B cell (primary cell): ENCODE data around the gene B3GNT7. TPM values are rescaled to one million over a fixed set of nuclear protein-coding genes. Genes with fewer than 3 reads are reported as not detected.

Source experiments
- ATAC-seq: fragments of 200-7000 bp; cut with Tn5 transposase; one replicate; pipeline ENCODE4 v1.10.0; 2021; ENCODE audit warnings: low read depth, mild to moderate bottlenecking, moderate number of reproducible peaks, moderate library complexity
- CTCF ChIA-PET: fragments of 350-600 bp; sonication (Branson Sonifier 250); formaldehyde crosslinking; loops from one replicate; lab custom pipeline; 2021; ENCODE audit warnings: antibody characterized with exemption, inconsistent platforms; lab: Charles Lee
- POLR2A ChIA-PET: fragments of 350-600 bp; sonication (Branson Sonifier 250); formaldehyde crosslinking; loops from one replicate; lab custom pipeline; 2021; ENCODE audit warnings: antibody characterized with exemption; lab: Charles Lee
- DNase-seq: peaks from one replicate; pipeline ENCODE4 v3.0.0; 2013
- H2AFZ ChIP-seq: 2 replicates; pipeline ENCODE4 v1.6.1; 2012; ENCODE audit warnings: mild to moderate bottlenecking, low read depth, low read length; ENCODE audit not compliant: insufficient read depth, poor library complexity, severe bottlenecking
- H3K27ac ChIP-seq, 2 donors: 1 replicate in 1 of 2; 2 replicates in 1 of 2; pipeline ENCODE4 v1.5.1; 2012 to 2013; ENCODE audit warnings: low read length in 2 of 2, mild to moderate bottlenecking in 2 of 2, moderate library complexity in 1 of 2
- H3K27me3 ChIP-seq, 4 experiments: fragments of 200-600 bp in 1 of 4; sonication (generic) in 1 of 4; replicated peaks in 1 of 4; 1 replicate in 2 of 4; 2 replicates in 2 of 4; pipeline versions ENCODE4 v1.6.1 to v1.7.0; 2013 to 2016; ENCODE audit warnings: low read length in 3 of 4, mild to moderate bottlenecking in 2 of 4, mixed read lengths in 1 of 4, moderate library complexity in 1 of 4; ENCODE audit not compliant: insufficient read depth in 4 of 4, control insufficient read depth in 3 of 4; ENCODE audit errors: control extremely low read depth in 1 of 4
- H3K36me3 ChIP-seq, 2 experiments: replicated peaks in 1 of 2; 1 replicate in 1 of 2; 2 replicates in 1 of 2; pipeline versions ENCODE4 v1.6.1 to v1.7.1; 2013; ENCODE audit warnings: low read length in 1 of 2; ENCODE audit not compliant: insufficient read depth in 2 of 2, control insufficient read depth in 1 of 2; ENCODE audit errors: control extremely low read depth in 1 of 2, extremely low read depth in 1 of 2
- H3K4me1 ChIP-seq, 2 donors: fragments of 200-600 bp in 1 of 2; sonication (generic) in 1 of 2; 1 replicate in 1 of 2; 2 replicates in 1 of 2; pipeline versions ENCODE4 v1.5.1 to v1.6.1; 2013 to 2017; ENCODE audit warnings: low read length in 2 of 2; ENCODE audit not compliant: control insufficient read depth in 2 of 2, insufficient read depth in 2 of 2
- H3K4me2 ChIP-seq: replicated peaks from 2 replicates; pipeline ENCODE3; 2012; ENCODE audit warnings: mild to moderate bottlenecking, low read depth, low read length; ENCODE audit not compliant: poor library complexity, severe bottlenecking
- H3K4me3 ChIP-seq, 5 experiments: fragments of 200-600 bp in 1 of 5; sonication (generic) in 1 of 5; 1 replicate in 3 of 5; 2 replicates in 2 of 5; pipeline versions ENCODE4 v1.5.1 to v1.7.0; 2011 to 2016; ENCODE audit warnings: low read length in 4 of 5, mild to moderate bottlenecking in 4 of 5, low read depth in 2 of 5, control low read depth in 1 of 5, moderate library complexity in 1 of 5; ENCODE audit not compliant: insufficient read depth in 1 of 5; ENCODE audit errors: control extremely low read depth in 1 of 5, extremely low read depth in 1 of 5
- H3K79me2 ChIP-seq: fragments of 200-600 bp; sonication (generic); one replicate; pipeline ENCODE4 v1.6.0; 2016; ENCODE audit warnings: low read length; ENCODE audit not compliant: control insufficient read depth, insufficient read depth
- H3K9ac ChIP-seq: fragments of 200-600 bp; sonication (generic); 2 replicates; pipeline ENCODE4 v1.6.1; 2017; ENCODE audit warnings: mild to moderate bottlenecking, low read length, moderate library complexity
- H3K9me3 ChIP-seq, 3 donors: one replicate each; pipeline versions ENCODE4 v1.6.1 to v1.7.1; 2013; ENCODE audit warnings: low read length in 2 of 3; ENCODE audit not compliant: control insufficient read depth in 2 of 3, insufficient read depth in 1 of 3; ENCODE audit errors: control extremely low read depth in 1 of 3
- H4K20me1 ChIP-seq: 2 replicates; pipeline ENCODE4 v1.6.0; 2012; ENCODE audit warnings: mild to moderate bottlenecking, low read length; ENCODE audit not compliant: insufficient read depth, control insufficient read depth, poor library complexity, severe bottlenecking
- H3K27ac Mint-ChIP-seq: one replicate; pipeline ENCODE4 v1.8.0; 2021; ENCODE audit warnings: mixed read lengths
- H3K27me3 Mint-ChIP-seq: one replicate; pipeline ENCODE4 v1.8.0; 2021; ENCODE audit warnings: mixed read lengths
- H3K4me1 Mint-ChIP-seq: one replicate; pipeline ENCODE4 v1.8.0; 2021; ENCODE audit warnings: mixed read lengths
- H3K4me3 Mint-ChIP-seq: one replicate; pipeline ENCODE4 v1.8.0; 2021; ENCODE audit warnings: mixed read lengths
- H3K9me3 Mint-ChIP-seq: one replicate; pipeline ENCODE4 v1.8.0; 2022; ENCODE audit warnings: mixed read lengths; ENCODE audit not compliant: insufficient read depth
- CTCF ChIP-seq: fragments of 200-600 bp; IDR thresholded peaks from one replicate; pipeline ENCODE4 v1.8.0; 2022; ENCODE audit warnings: antibody characterized with exemption, mild to moderate bottlenecking
- EZH2 ChIP-seq: IDR thresholded peaks from 2 replicates; pipeline ENCODE4 v1.6.1; 2012; ENCODE audit warnings: borderline replicate concordance, low read depth, mild to moderate bottlenecking, moderate library complexity, low read length; ENCODE audit not compliant: insufficient read depth, poor library complexity, severe bottlenecking
- WGBS: methylation state at CpG from one replicate; pipeline ENCODE4 v1.1.5; 2013; ENCODE audit warnings: missing lambda C conversion rate; ENCODE audit not compliant: insufficient coverage; 5-methylcytosine and 5-hydroxymethylcytosine counted together
- intact Hi-C: fragments of 100-400 bp; cut with micrococcal nuclease; formaldehyde crosslinking; loops from one replicate; pipeline ENCODE4 v1.10.0; 2022
- polyA plus RNA-seq: library from polyadenylated mRNA; depleted of rRNA; stranded (reverse); fragments of >200 nt; gene quantifications from 2 replicates; pipeline ENCODE4 v1.2.3, GENCODE V29; 2012
- total RNA-seq, 2 donors: library from RNA; stranded (reverse); fragments of 120-200 nt in 1 of 2; gene quantifications; 1 replicate in 1 of 2; 2 replicates in 1 of 2; pipeline versions ENCODE4 v1.2.3 to v1.2.4, GENCODE V29; 2013 to 2022

B3GNT7 gene
- total and polyA plus RNA-seq, 2 donors (not counting 1 experiment from before 2014, with no cell fraction given): 5.7 to 14.3 TPM

- WGBS: 90% methylated on average over 14 of the region's 21 CpGs
- ATAC-seq: no peak
- no peak overlapping the region for H3K4me3 ChIP-seq
- no peak overlapping the region for H3K27ac ChIP-seq
- intact Hi-C loops: no loop called here
- no peak for TF ChIP-seq CTCF
- ChIA-PET CTCF (interaction anchor here (1.6 kb wide), 1 partner anchor 9 kb away, joined by 5 read pairs; no protein-coding TSS in a partner anchor), POLR2A (no interaction called here)
- H3K9ac ChIP-seq: no peak overlapping the region
- no peaks in the 10 kb centered on the region for H4K20me1 ChIP-seq
- no peak overlapping the region for H2AFZ ChIP-seq
- H3K27ac Mint-ChIP-seq: no peak overlapping the region
- H3K9me3 ChIP-seq: no peaks in the 10 kb centered on the region
- H3K79me2 ChIP-seq: no peaks in the 10 kb centered on the region
- H3K9me3 Mint-ChIP-seq: no peaks in the 10 kb centered on the region
- H3K27me3 Mint-ChIP-seq: no peaks in the 10 kb centered on the region
- no peaks in the 10 kb centered on the region for H3K4me1 Mint-ChIP-seq
- no peak overlapping the region for H3K4me3 Mint-ChIP-seq
- H3K4me2 ChIP-seq: no peak overlapping the region
- no peaks in the 10 kb centered on the region for H3K27me3 ChIP-seq
- DNase-seq: no peak
- H3K36me3 ChIP-seq: no peaks in the 10 kb centered on the region
- H3K4me1 ChIP-seq: no peaks in the 10 kb centered on the region
Measured at GRCh38 chr2:231370749-231371429, 24.6 kb upstream of the B3GNT7 start.

- Histone ChIP-seq H3K27me3 (no peaks in the 10 kb centered on the region), H3K9me3 (no peaks in the 10 kb centered on the region), H3K4me2 (no peak overlapping the region), H3K9ac (no peak overlapping the region), H3K4me3 (no peak overlapping the region), H3K79me2 (no peaks in the 10 kb centered on the region), H3K4me1 (no peaks in the 10 kb centered on the region), H3K36me3 (no peaks in the 10 kb centered on the region), H3K27ac (no peak overlapping the region), H4K20me1 (no peaks in the 10 kb centered on the region), H2AFZ (no peak overlapping the region)
- ChIA-PET POLR2A (no interaction called here), CTCF (interaction anchor here (1.6 kb wide), 1 partner anchor 10 kb away, joined by 5 read pairs; no protein-coding TSS in a partner anchor)
- ATAC-seq: no peak
- no peak for DNase-seq
- 94% methylated on average over 8 of the region's 13 CpGs for WGBS
- H3K9me3 Mint-ChIP-seq: no peaks in the 10 kb centered on the region
- H3K27ac Mint-ChIP-seq: no peak overlapping the region
- intact Hi-C loops: no loop called here
- no peak for TF ChIP-seq CTCF
- no peak for TF ChIP-seq EZH2
- no peaks in the 10 kb centered on the region for H3K27me3 Mint-ChIP-seq
- no peaks in the 10 kb centered on the region for H3K4me1 Mint-ChIP-seq
- H3K4me3 Mint-ChIP-seq: no peak overlapping the region
Measured at GRCh38 chr2:231371430-231372054, 24.0 kb upstream of the B3GNT7 start.
